HG03135 (cell line): ENCODE measurements around the gene APCDD1L.
"Not testable (repeated sequence)": the region's sequence is repeated elsewhere in the genome, so short reads cannot be mapped to it uniquely, and the experiment has no call there.

Source experiments
- ATAC-seq: cut with Tn5 transposase; IDR thresholded peaks from one replicate; pipeline ENCODE4 v1.9.1; 2021; ENCODE audit warnings: mild to moderate bottlenecking, moderate library complexity; ENCODE audit not compliant: unreplicated experiment

Gene APCDD1L

GRCh38 chr20:58446960-58447265 lies 68.3 kb downstream of the APCDD1L start:
- no peak for ATAC-seq

GRCh38 chr20:58446264-58446959 lies 68.8 kb downstream of the APCDD1L start:
- no peak for ATAC-seq

- ATAC-seq, result no peak
Observed at GRCh38 chr20:58444746-58445255, 70.4 kb downstream of the APCDD1L start.

DNA sequence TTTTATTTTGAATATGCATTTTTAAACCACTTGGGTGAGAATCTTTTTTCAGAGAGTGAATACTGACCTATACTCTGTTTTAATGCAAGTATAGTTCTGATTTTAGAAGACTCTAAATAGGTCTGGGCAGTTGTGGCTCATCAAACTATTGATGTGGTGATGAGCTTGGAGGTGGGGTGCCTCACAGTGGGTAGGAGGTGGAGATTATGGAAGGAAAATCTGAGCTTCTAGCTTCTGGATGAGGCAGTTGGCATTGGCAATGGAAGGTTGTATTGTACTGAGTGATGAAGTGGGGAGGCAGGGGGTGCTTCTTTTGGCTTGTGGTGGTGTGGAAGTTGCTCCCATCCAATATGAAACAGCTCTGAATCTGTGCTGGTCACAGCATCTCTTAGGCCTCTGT lies 73.5 kb downstream of the APCDD1L start:
- ATAC-seq, result no peak

- ATAC-seq, result no peak
Observed at GRCh38 chr20:58440021-58440767, 75.0 kb downstream of the APCDD1L start.

DNA sequence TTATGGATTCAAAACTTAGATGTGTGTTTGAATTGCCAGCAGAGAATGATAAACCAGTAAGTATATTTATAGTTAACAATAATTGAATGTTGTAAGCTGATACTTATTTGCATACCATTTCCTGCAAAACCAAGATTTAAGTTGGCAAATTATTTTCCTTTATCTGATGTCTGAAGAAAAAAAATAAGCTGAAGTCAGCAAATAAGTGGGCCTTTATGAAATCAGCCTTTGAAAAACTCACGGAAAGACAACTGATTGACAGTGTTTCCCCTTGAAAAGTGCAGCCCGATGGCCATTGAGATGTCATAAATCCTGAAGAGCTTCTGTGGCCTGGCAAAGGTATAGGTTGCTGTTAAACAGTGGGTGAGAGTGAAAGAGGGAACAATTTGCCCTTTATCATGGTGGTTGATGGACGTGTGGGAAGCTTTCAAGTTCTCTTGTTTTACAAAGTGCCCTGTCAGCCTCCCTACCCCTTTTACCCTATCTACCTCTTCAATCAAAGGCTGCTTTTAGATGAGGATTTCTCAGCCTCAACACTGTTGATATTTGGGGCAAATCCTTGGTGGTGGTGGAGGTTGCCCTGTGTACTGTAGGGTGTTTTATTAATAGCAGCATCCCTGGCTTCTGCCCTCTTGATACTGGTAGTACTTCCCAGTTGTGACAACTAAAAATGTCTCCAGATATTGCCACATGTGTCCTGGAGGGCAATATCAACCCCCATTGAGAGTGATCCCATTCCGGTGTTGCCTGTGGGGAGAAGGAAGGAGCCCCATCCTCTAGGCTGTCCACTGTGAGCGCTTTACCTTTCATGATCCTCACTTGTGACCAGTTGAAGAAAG lies 76.0 kb downstream of the APCDD1L start:
- ATAC-seq, result no peak

DNA sequence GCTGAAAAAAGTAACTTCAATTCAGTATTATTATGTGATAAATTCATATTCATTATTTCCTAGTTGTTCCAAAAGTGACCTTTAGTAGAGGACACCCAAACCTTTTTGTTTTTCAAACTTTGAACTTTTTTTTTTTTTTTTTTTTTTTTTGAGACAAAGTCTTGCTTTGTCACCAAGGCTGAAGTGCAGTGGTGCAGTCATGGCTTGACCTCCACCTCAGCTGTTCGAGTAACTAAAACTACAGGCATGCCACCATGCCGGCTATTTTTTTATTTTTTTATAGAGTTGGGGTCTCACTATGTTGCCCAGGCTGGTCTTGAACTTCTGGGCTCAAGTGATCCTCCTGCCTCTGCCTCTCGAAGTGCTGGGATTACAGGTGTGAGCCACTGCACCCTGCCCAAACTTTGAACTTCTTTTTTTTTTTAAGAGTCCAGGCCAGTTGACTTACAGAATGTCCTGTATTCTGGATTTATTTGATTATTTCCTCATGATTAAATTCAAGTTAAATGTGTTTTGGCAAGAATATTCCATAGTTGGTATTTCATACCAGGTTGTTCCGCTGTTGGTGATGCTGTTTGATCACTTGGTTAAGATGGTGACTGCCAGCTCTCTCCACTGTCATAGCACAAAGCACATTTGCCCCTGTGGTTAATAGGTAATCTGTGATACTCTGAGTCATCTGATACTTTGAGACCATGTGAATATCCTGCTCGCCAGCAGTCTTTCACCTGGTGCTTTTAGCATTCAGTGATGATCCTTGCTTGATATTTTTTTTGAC lies 78.1 kb downstream of the APCDD1L start:
- peak; percentile 67 for ATAC-seq

DNA sequence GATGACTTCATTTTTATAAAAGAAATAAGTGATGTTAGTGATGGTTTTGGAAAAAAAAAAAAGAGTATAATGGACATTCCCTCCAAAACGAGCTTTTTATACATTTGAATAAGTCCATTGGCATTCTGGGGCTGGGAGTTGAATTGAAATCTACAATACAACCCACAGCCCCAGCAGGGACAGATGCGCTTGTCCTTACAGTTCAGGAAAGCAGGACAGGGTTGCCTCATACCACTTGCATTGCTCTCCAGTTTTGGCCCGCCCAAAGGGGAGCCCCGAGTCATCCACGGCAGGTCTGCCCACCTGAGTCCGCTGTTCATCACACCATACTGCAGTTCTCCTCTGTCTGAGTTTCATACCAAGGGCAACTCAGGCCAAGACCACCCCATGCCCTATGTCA lies 80.0 kb downstream of the APCDD1L start:
- ATAC-seq, result no peak

GRCh38 chr20:58434326-58434725 lies 80.9 kb downstream of the APCDD1L start:
- no peak for ATAC-seq

DNA sequence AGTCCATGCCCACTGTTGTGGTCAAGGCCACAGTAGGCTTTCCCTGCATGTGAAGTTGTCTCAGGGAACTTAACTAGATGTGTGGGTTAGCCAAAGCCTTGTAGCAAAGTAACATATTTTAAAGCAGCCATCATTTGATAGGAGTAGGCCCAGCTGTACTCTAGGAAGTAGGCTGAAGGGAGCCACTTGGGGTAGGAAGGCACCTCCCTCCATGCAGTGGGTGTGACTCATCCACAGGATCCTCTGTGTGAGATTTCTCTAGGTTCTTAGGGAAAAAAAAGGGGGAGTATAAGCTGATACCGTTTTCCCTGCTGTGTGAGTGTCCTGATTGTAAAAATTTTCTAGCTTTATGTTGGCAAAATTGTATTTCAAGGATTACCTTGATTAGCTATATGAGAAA lies 81.4 kb downstream of the APCDD1L start:
- ATAC-seq, result no peak

- no peak for ATAC-seq
Observed at GRCh38 chr20:58433029-58433647, 82.1 kb downstream of the APCDD1L start.

GRCh38 chr20:58432186-58432954 lies 82.8 kb downstream of the APCDD1L start:
- ATAC-seq, result no peak

- ATAC-seq, result no peak
Observed at GRCh38 chr20:58431134-58431533, 84.1 kb downstream of the APCDD1L start.

DNA sequence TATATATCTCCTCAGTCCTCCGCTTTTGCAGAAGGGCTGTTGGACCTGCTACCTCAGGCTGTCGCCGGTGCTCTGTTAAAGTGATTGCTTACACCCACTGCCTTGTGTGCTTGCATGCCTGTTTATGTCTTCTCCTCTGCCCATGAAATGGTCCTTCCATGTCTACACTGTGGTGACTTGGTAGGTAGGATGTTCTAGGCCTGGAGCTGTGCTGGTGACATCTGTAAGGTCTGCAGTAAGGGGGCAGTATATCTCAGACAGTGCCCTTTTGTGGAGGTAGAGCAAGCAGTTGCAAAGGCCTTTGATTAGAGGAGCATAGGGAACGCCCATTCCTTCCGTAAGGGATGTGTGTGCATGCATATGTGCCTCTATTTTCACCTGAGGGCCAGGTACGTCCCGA lies 85.9 kb downstream of the APCDD1L start:
- no peak for ATAC-seq

- ATAC-seq, result no peak
Observed at GRCh38 chr20:58428364-58428763, 86.8 kb downstream of the APCDD1L start.

DNA sequence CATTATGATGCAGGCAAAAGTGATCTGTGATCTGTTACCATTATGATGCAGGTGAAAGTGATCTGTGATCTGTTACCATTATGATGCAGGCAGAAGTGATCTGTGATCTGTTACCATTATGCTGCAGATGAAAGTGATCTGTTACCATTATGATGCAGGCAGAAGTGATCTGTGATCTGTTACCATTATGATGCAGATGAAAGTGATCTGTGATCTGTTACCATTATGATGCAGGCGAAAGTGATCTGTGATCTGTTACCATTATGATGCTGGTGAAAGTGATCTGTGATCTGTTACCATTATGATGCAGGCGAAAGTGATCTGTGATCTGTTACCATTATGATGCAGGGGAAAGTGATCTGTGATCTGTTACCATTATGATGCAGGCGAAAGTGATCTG lies 87.6 kb downstream of the APCDD1L start:
- ATAC-seq, result not testable (repeated sequence)

DNA sequence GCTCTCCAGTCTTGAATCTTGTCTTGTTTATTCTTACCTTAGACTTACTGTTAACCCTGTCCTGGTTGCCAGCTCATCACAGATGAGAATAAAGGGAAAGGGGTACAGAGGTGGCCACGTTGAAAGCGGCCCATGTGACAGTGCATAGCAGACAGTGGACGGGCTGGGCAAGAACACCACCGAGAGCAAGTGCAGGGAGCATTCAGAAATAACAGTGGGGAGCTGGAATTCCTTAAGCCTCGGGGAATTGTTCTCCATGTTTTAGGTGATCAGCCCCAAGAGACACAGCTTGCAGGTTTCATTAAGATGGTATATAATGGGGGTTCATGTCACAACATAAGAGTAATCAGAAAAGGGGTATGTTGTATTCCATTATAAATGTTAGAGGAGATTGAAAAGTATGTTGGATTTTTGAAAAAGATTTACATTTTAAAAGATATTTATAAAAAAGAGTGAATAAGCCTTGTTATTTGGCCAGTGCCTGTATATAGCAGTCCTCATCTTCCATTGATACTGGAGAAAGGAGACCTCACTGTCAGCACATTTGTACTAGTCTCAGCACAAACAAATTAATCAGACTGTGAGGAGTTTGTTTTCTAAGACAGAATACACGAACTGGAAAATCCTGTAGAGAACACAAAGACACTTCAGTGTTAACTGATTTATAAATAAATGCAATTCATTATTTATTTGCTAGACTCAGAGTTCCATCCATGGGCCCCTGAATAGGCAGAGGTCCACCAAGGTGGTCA lies 90.8 kb downstream of the APCDD1L start:
- ATAC-seq, result no peak

DNA sequence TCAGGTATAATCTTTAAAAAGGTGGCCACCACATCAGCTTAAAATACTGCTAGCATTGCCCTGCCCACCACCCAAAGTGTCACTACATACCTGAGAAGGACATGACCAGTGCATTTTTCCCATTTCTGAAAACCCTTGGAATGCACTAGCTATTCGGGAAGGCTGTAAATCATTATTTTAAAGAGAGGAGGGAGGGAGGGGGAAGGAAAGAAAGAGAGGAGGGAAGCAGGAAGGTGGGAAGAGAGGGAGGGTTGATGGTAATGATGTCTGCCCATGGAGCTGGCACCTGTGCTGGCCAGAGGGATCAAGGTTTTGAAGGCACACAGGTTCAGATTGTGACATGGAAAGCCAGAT lies 93.7 kb downstream of the APCDD1L start:
- no peak for ATAC-seq
